IMR-90 (cell line): ENCODE results near the gene AKAP1. TPM values are rescaled to one million over a fixed set of nuclear protein-coding genes. Genes with fewer than 3 reads are reported as not detected.

ENCODE experiments used
- ATAC-seq: fragments of 200-7000 bp; cut with Tn5 transposase; 2 replicates; pipeline ENCODE4 v1.9.1; 2020; ENCODE audit warnings: low read depth, mild to moderate bottlenecking, moderate library complexity
- BruUV-seq: library from RNA; stranded (reverse); fragments of 400-500 nt; replicated peaks from 2 replicates; lab custom pipeline; 2021; lab: Mats Ljungman, UMichigan
- CTCF ChIA-PET: fragments of 300-600 bp; formaldehyde crosslinking; extraction: SDS; loops from one replicate; lab custom pipeline; 2021; ENCODE audit warnings: antibody characterized with exemption; lab: Yijun Ruan, JAX
- POLR2A ChIA-PET: fragments of 300-600 bp; sonication (Branson Sonifier 250); formaldehyde crosslinking; loops from one replicate; lab custom pipeline; 2022; ENCODE audit warnings: antibody characterized with exemption; ENCODE audit not compliant: unreplicated experiment; lab: Charles Lee
- DNase-seq: peaks from one replicate; pipeline ENCODE4 v3.0.0; 2013
- H2AFZ ChIP-seq: replicated peaks from 2 replicates; pipeline ENCODE3; 2013; ENCODE audit warnings: low read length, mild to moderate bottlenecking; ENCODE audit not compliant: poor library complexity
- H2AK5ac ChIP-seq: 2 replicates; pipeline ENCODE4 v1.6.1; 2013; ENCODE audit warnings: low read depth, low read length, inconsistent platforms
- H2AK9ac ChIP-seq: replicated peaks from 2 replicates; pipeline ENCODE3; 2013; ENCODE audit warnings: mild to moderate bottlenecking, low read depth, low read length, moderate library complexity; ENCODE audit not compliant: poor library complexity
- H2BK120ac ChIP-seq: 2 replicates; pipeline ENCODE4 v1.6.1; 2013; ENCODE audit warnings: low read depth, low read length, inconsistent platforms
- H2BK15ac ChIP-seq: 3 replicates; pipeline ENCODE4 v1.6.1; 2013; ENCODE audit warnings: low read depth, low read length, inconsistent platforms
- H2BK20ac ChIP-seq: 2 replicates; pipeline ENCODE4 v1.6.1; 2013; ENCODE audit warnings: low read depth, mild to moderate bottlenecking, inconsistent platforms, low read length, moderate library complexity
- H2BK5ac ChIP-seq: 2 replicates; pipeline ENCODE4 v1.6.1; 2013; ENCODE audit warnings: mild to moderate bottlenecking, low read depth, low read length, inconsistent platforms; ENCODE audit not compliant: poor library complexity, severe bottlenecking
- H3K14ac ChIP-seq: replicated peaks from 2 replicates; pipeline ENCODE4 v1.6.1; 2013; ENCODE audit warnings: low read depth, low read length, inconsistent platforms
- H3K18ac ChIP-seq: 2 replicates; pipeline ENCODE4 v1.6.1; 2013; ENCODE audit warnings: low read depth, low read length, control low read depth
- H3K23ac ChIP-seq: 2 replicates; pipeline ENCODE4 v1.6.1; 2013; ENCODE audit warnings: low read depth, low read length, inconsistent platforms
- H3K27ac ChIP-seq: 2 replicates; pipeline ENCODE4 v1.5.1; 2013; ENCODE audit warnings: mild to moderate bottlenecking, control low read depth, low read length; ENCODE audit not compliant: insufficient read depth
- H3K27me3 ChIP-seq: 2 replicates; pipeline ENCODE4 v1.6.1; 2013; ENCODE audit warnings: low read length; ENCODE audit not compliant: control insufficient read depth, insufficient read depth
- H3K36me3 ChIP-seq: 2 replicates; pipeline ENCODE4 v1.6.1; 2013; ENCODE audit warnings: low read length, mixed read lengths; ENCODE audit not compliant: control insufficient read depth, insufficient read depth
- H3K4ac ChIP-seq: 2 replicates; pipeline ENCODE4 v1.6.1; 2013; ENCODE audit warnings: low read depth, low read length, inconsistent platforms
- H3K4me1 ChIP-seq: 2 replicates; pipeline ENCODE4 v1.6.1; 2013; ENCODE audit warnings: low read length, mixed read lengths; ENCODE audit not compliant: control insufficient read depth, insufficient read depth
- H3K4me2 ChIP-seq: 2 replicates; pipeline ENCODE4 v1.6.1; 2013; ENCODE audit warnings: low read depth, mild to moderate bottlenecking, control low read depth, low read length, moderate library complexity
- H3K4me3 ChIP-seq: 2 replicates; pipeline ENCODE4 v1.5.1; 2013; ENCODE audit warnings: low read depth, mild to moderate bottlenecking, control low read depth, low read length, moderate library complexity; ENCODE audit not compliant: insufficient read depth
- H3K56ac ChIP-seq: 2 replicates; pipeline ENCODE4 v1.6.1; 2013; ENCODE audit warnings: low read length, inconsistent platforms; ENCODE audit not compliant: insufficient read depth; ENCODE audit errors: extremely low read depth
- H3K79me1 ChIP-seq, 2 experiments: 2 replicates each; pipeline ENCODE4 v1.6.1; 2013; ENCODE audit warnings: low read length in 2 of 2, inconsistent platforms in 1 of 2, low read depth in 1 of 2
- H3K9ac ChIP-seq: 2 replicates; pipeline ENCODE4 v1.6.1; 2013; ENCODE audit warnings: low read depth, low read length, control low read depth
- H3K9me1 ChIP-seq: 2 replicates; pipeline ENCODE4 v1.6.1; 2013; ENCODE audit warnings: low read length, inconsistent platforms; ENCODE audit not compliant: insufficient read depth
- H3K9me3 ChIP-seq: 2 replicates; pipeline ENCODE4 v1.6.1; 2013; ENCODE audit warnings: low read length; ENCODE audit not compliant: control insufficient read depth, insufficient read depth
- H4K20me1 ChIP-seq: 2 replicates; pipeline ENCODE4 v1.6.1; 2013; ENCODE audit warnings: low read length, inconsistent platforms; ENCODE audit not compliant: insufficient read depth
- H4K5ac ChIP-seq: 2 replicates; pipeline ENCODE4 v1.6.1; 2013; ENCODE audit warnings: mild to moderate bottlenecking, low read depth, low read length, control low read depth
- H4K8ac ChIP-seq, 2 experiments: 2 replicates each; pipeline ENCODE4 v1.6.1; 2013; ENCODE audit warnings: low read depth in 2 of 2, low read length in 2 of 2, control low read depth in 1 of 2, inconsistent platforms in 1 of 2
- H4K91ac ChIP-seq: 2 replicates; pipeline ENCODE4 v1.6.1; 2013; ENCODE audit warnings: low read depth, low read length, inconsistent platforms; ENCODE audit not compliant: insufficient read depth
- BHLHE40 ChIP-seq: fragments of 150-350 bp; IDR thresholded peaks from 2 replicates; pipeline ENCODE4 v1.6.1; 2016; ENCODE audit warnings: mild to moderate bottlenecking, low read depth, low read length
- CTCF ChIP-seq: conservative IDR thresholded peaks from 2 replicates; pipeline ENCODE4 v1.5.1; 2012; ENCODE audit warnings: mild to moderate bottlenecking, low read depth, low read length, improper control_type of control experiment
- MXI1 ChIP-seq: IDR thresholded peaks from 2 replicates; pipeline ENCODE4 v1.6.1; 2012; ENCODE audit warnings: low read depth, mild to moderate bottlenecking, low read length, moderate library complexity, borderline replicate concordance
- POLR2A ChIP-seq: IDR thresholded peaks from 2 replicates; pipeline ENCODE4 v1.6.1; 2012; ENCODE audit warnings: mild to moderate bottlenecking, low read depth, low read length
- RCOR1 ChIP-seq: IDR thresholded peaks from 2 replicates; pipeline ENCODE4 v1.6.1; 2012; ENCODE audit warnings: mild to moderate bottlenecking, low read length, improper control_type of control experiment; ENCODE audit not compliant: insufficient replicate concordance
- SMC3 ChIP-seq: fragments of 150-350 bp; IDR thresholded peaks from 2 replicates; pipeline ENCODE4 v1.6.1; 2016; ENCODE audit warnings: low read depth, mild to moderate bottlenecking, antibody characterized with exemption, low read length, moderate library complexity
- WGBS, 2 experiments: methylation state at CpG; one replicate each; pipeline versions ENCODE4 v1.1.5 to v1.1.7; 2013; ENCODE audit warnings: missing lambda C conversion rate in 2 of 2; ENCODE audit not compliant: insufficient read length in 1 of 2; ENCODE audit errors: extremely low coverage in 2 of 2; 5-methylcytosine and 5-hydroxymethylcytosine counted together
- dilution Hi-C: fragments of 300-500 bp; cut with HindIII; formaldehyde crosslinking; loops from one replicate; pipeline ENCODE4 v1.14.3; 2018; ENCODE audit warnings: low sequenced_read_pairs; ENCODE audit not compliant: unreplicated experiment
- in situ Hi-C: fragments of 300-500 bp; cut with MboI; formaldehyde crosslinking; loops from 3 replicates; pipeline ENCODE4 v1.14.3; 2019; ENCODE audit warnings: low sequenced_read_pairs, inconsistent platforms, mixed read lengths
- intact Hi-C: fragments of 100-400 bp; cut with micrococcal nuclease; formaldehyde crosslinking; loops from 2 replicates; pipeline ENCODE4 v1.10.0; 2022
- polyA plus RNA-seq, 3 experiments: library from polyadenylated mRNA; depleted of rRNA; stranded (reverse); fragments of >200 nt; gene quantifications; 2 replicates each; pipeline ENCODE4 v1.2.3, GENCODE V29; 2012; ENCODE audit warnings: low replicate concordance in 1 of 3
- total RNA-seq: library from RNA; depleted of rRNA; stranded (reverse); fragments of >200 nt; gene quantifications from 2 replicates; pipeline ENCODE4 v1.2.3, GENCODE V29; 2012

Gene AKAP1
- total and polyA plus RNA-seq, 2 of the 4 experiments (the other 2 are of a cell fraction) = 10.2 to 17.4 TPM

DNA sequence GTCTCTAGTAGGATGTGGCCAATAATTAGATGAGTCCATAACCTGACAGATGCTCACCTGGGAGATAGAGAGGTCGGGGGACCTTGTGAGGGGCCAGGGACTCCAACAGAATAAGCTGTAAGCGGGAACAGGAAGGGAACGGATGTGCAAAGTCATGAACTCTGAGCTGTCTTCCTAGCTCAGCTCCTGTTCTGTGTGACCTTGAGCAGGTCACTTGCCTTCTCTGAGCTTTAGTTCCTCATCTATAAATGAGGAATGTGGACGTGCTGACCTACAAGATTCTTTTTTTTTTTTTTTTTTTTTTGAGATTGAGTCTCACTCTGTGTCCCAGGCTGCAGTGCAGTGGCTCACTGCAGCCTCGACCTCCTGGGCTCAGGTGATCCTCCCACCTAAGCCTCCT, 58.9 kb downstream of the AKAP1 start:
- Histone ChIP-seq H3K4ac (no peak overlapping the region), H3K27me3 (peaks cover 8% of the 10 kb centered on the region), H3K23ac (no peak overlapping the region), H2AFZ (no peak overlapping the region), H4K5ac (no peak overlapping the region), H3K9me1 (no peaks in the 10 kb centered on the region), H2BK120ac (no peak overlapping the region), H3K79me1 (no peaks in the 10 kb centered on the region), H3K4me3 (no peak overlapping the region), H2BK20ac (no peak overlapping the region), H3K18ac (no peak overlapping the region), H3K9me3 (no peaks in the 10 kb centered on the region; the same call in 1 of the 2 replicates), H2AK9ac (no peak overlapping the region), H3K36me3 (no peaks in the 10 kb centered on the region), H3K4me2 (no peak overlapping the region), H2AK5ac (no peak overlapping the region), H3K9ac (no peak overlapping the region), H3K27ac (no peak overlapping the region), H2BK15ac (no peak overlapping the region), H2BK5ac (no peak overlapping the region), H3K56ac (no peak overlapping the region), H4K8ac (no peak overlapping the region), H4K20me1 (no peaks in the 10 kb centered on the region), H3K4me1 (no peaks in the 10 kb centered on the region), H3K14ac (no peak overlapping the region), H4K91ac (no peak overlapping the region)
- ChIA-PET CTCF (interaction anchor here (0.5 to 1.9 kb wide), 5 partner anchors 99 to 689 kb away, joined by 3 to 4 read pairs (median 3); no protein-coding TSS in a partner anchor), POLR2A (interaction anchor here (0.6 kb wide), 1 partner anchor 29 kb away, joined by 5 read pairs; no protein-coding TSS in a partner anchor)
- dilution Hi-C loops = no loop called here
- no TSS peak for BruUV-seq
- ATAC-seq (no peak), DNase-seq (no peak)
- in situ Hi-C loops = no loop called here
- no CpG with 5 or more reads among the region's 5 CpGs for WGBS, 2 experiments
- TF ChIP-seq RCOR1 (no peak), POLR2A (no peak), MXI1 (no peak), CTCF (no peak), BHLHE40 (no peak), SMC3 (no peak)
- intact Hi-C loops = no loop called here
